ENCODE measurements around the gene UTP11. TPM values are rescaled to one million over a fixed set of nuclear protein-coding genes. Genes with fewer than 3 reads are reported as not detected.
A peak's percentile ranks its signal among the peaks of the same experiment; 100 is the strongest.

UTP11 gene
- total RNA-seq, 4 donors from 2014 or later = 36.1 to 43.9 (median 39.4) TPM

- no peaks in the 10 kb centered on the region for H3K9me3 ChIP-seq
- peak; percentile 63 to 72 for DNase-seq
- TF ChIP-seq CTCF (IDR thresholded peaks at IDR 0.05) = no peak
- H3K4me1 ChIP-seq = peaks cover 14 to 30% of the 10 kb centered on the region in 2 donors
- H3K27me3 ChIP-seq = peaks cover 36% of the 10 kb centered on the region
- no peaks in the 10 kb centered on the region for H3K36me3 ChIP-seq
- intact Hi-C loops (cut with DNase I) = no loop called here
- WGBS, 2 donors = 3 to 5% methylated on average over 16 to 32 of the region's 115 CpGs
- no peak overlapping the region for H3K27ac ChIP-seq
- no peak overlapping the region for H3K4me3 ChIP-seq (replicated peaks in 1 of 3)
These were observed 33.1 kb downstream of the UTP11 start for GRCh38 chr1:38045401-38046332.

GRCh38 chr1:38046333-38046883 is 33.9 kb downstream of the UTP11 start, which contains the start of gene POU3F1:
Gene POU3F1 (minus strand): TSS chr1:38046793. CDS start chr1:38046743, 50 bp downstream.
- TF ChIP-seq CTCF (IDR thresholded peaks at IDR 0.05) (no peak), POLR2A (IDR thresholded peaks at IDR 0.05) (peak in 1 of 2 donors; percentile 18)
- Histone ChIP-seq H3K4me1 (peaks cover 14 to 32% of the 10 kb centered on the region in 2 donors), H3K9me3 (no peaks in the 10 kb centered on the region), H3K27me3 (peaks cover 36% of the 10 kb centered on the region), H3K36me3 (no peaks in the 10 kb centered on the region), H3K27ac (no peak within 1 kb of the TSS), H3K4me3 (replicated peaks in 1 of 3) (peak within 1 kb of the TSS in 1 of 3 donors; percentile 51)
- DNase-seq = no peak
- no CpG with 5 or more reads among the region's 92 CpGs for WGBS, 2 donors
- intact Hi-C loops (cut with DNase I) = no loop called here

DNA sequence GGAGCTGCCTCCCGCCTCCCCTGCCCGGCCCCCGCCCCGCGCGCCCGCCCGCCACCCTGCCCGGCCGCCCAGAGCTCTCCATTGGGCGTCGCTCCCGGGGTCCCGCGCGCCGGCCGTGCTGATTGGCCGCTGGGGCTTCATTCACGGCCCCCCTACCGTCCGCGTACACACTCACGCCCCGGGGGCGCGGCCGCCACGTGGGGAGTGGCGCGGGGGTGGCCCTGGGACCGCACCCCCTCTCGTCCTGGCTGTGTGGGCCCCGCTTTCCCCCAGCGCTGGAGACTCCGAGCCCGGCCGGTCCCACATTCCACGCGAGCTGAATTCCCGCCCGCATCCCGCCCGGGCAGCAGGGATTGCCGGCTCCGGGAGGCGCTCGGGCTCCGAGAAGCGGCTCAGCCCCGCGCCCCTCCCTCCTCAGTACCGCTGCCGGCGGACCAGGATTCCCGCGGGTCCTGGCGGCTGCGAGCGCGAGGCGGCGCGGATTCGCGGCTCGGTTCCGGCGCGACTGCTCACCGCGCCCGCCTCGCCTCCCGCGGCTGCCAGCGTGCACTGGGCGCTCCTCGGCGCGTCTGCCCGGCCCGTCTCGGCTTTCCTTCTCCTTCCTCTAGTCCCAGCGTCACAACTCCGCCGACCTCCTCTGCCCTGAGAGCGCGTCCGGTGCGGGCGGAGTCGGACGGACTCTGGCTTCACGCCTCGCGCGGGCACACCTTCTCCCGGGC is 34.5 kb downstream of the UTP11 start:
- peak; percentile 80 to 83 for DNase-seq
- WGBS, 2 donors = 0% methylated on average over 1 to 8 of the region's 99 CpGs
- H3K27me3 ChIP-seq = peaks cover 30% of the 10 kb centered on the region
- H3K4me3 ChIP-seq (replicated peaks in 1 of 3) = peak overlapping the region in 1 of 3 donors; percentile 51
- intact Hi-C loops (cut with DNase I) = no loop called here
- no peaks in the 10 kb centered on the region for H3K36me3 ChIP-seq
- no peaks in the 10 kb centered on the region for H3K9me3 ChIP-seq
- TF ChIP-seq CTCF (IDR thresholded peaks at IDR 0.05) (no peak), POLR2A (IDR thresholded peaks at IDR 0.05) (no peak)
- peaks cover 14 to 32% of the 10 kb centered on the region in 2 donors for H3K4me1 ChIP-seq
- H3K27ac ChIP-seq = no peak overlapping the region

- Histone ChIP-seq H3K4me1 (peaks cover 14 to 32% of the 10 kb centered on the region in 2 donors), H3K36me3 (no peaks in the 10 kb centered on the region), H3K27me3 (peaks cover 24% of the 10 kb centered on the region), H3K4me3 (replicated peaks in 1 of 3) (peak overlapping the region in 1 of 3 donors; percentile 51), H3K27ac (no peak overlapping the region), H3K9me3 (no peaks in the 10 kb centered on the region)
- DNase-seq = no peak
- intact Hi-C loops (cut with DNase I) = no loop called here
- TF ChIP-seq CTCF (IDR thresholded peaks at IDR 0.05) (no peak), POLR2A (IDR thresholded peaks at IDR 0.05) (no peak)
- WGBS, 2 donors = 6 to 33% methylated on average over 18 to 19 of the region's 34 CpGs
These were observed 35.1 kb downstream of the UTP11 start for GRCh38 chr1:38047603-38048141.

Measured in thyroid gland (tissue), 4 donors.